DND-41 (cell line): ENCODE results near the gene HLA-DQA1.

Source experiments
- ATAC-seq: fragments of 200-7000 bp; cut with Tn5 transposase; 3 replicates; pipeline ENCODE4 v1.9.1; 2021; ENCODE audit warnings: low read depth; ENCODE audit not compliant: insufficient read depth
- DNase-seq: peaks from one replicate; pipeline ENCODE4 v3.0.0-alpha.2; 2020
- H2AFZ ChIP-seq: 2 replicates; pipeline ENCODE4 v1.6.0; 2012; ENCODE audit warnings: low read depth, low read length
- H3K27ac ChIP-seq: 2 replicates; pipeline ENCODE4 v1.5.1; 2012; ENCODE audit warnings: low read length, inconsistent platforms
- H3K27me3 ChIP-seq: fragments of 200-600 bp; sonication (generic); 2 replicates; pipeline ENCODE4 v1.6.0; 2012; ENCODE audit warnings: low read length, mild to moderate bottlenecking, inconsistent platforms; ENCODE audit not compliant: insufficient read depth, poor library complexity
- H3K36me3 ChIP-seq: 2 replicates; pipeline ENCODE4 v1.5.1; 2012; ENCODE audit warnings: low read length, inconsistent platforms; ENCODE audit not compliant: insufficient read depth
- H3K4me1 ChIP-seq: 2 replicates; pipeline ENCODE4 v1.5.1; 2012; ENCODE audit warnings: mild to moderate bottlenecking, low read length; ENCODE audit not compliant: insufficient read depth
- H3K4me2 ChIP-seq: 2 replicates; pipeline ENCODE4 v1.6.0; 2012; ENCODE audit warnings: mild to moderate bottlenecking, moderate library complexity, low read length, inconsistent platforms; ENCODE audit not compliant: insufficient read depth
- H3K4me3 ChIP-seq, 2 experiments: fragments of 200-600 bp in 1 of 2; shearing (Covaris generic) in 1 of 2; 2 replicates each; pipeline ENCODE4 v1.5.1; 2012 to 2016; ENCODE audit warnings: inconsistent platforms in 2 of 2, low read length in 2 of 2, mild to moderate bottlenecking in 2 of 2, low read depth in 1 of 2, moderate library complexity in 1 of 2
- H3K79me2 ChIP-seq: 2 replicates; pipeline ENCODE4 v1.6.0; 2012; ENCODE audit warnings: low read length, inconsistent platforms; ENCODE audit not compliant: insufficient read depth
- H3K9ac ChIP-seq: 2 replicates; pipeline ENCODE4 v1.6.0; 2012; ENCODE audit warnings: low read depth, mild to moderate bottlenecking, inconsistent platforms, low read length, moderate library complexity
- H3K9me3 ChIP-seq: 2 replicates; pipeline ENCODE4 v1.5.1; 2012; ENCODE audit warnings: low read length, moderate library complexity, mild to moderate bottlenecking, inconsistent platforms; ENCODE audit not compliant: insufficient read depth, severe bottlenecking
- H4K20me1 ChIP-seq: 2 replicates; pipeline ENCODE4 v1.6.0; 2012; ENCODE audit warnings: low read length; ENCODE audit not compliant: insufficient read depth
- CTCF ChIP-seq: IDR thresholded peaks from 2 replicates; pipeline ENCODE4 v1.5.1; 2012; ENCODE audit warnings: borderline replicate concordance, low read length, moderate library complexity, mild to moderate bottlenecking; ENCODE audit not compliant: poor library complexity, severe bottlenecking; ENCODE audit errors: extremely low read depth
- EZH2 ChIP-seq: IDR thresholded peaks from 3 replicates; pipeline ENCODE4 v1.6.1; 2012; ENCODE audit warnings: borderline replicate concordance, low read depth, mild to moderate bottlenecking, moderate library complexity, low read length, inconsistent platforms; ENCODE audit not compliant: severe bottlenecking

HLA-DQA1 gene

GRCh38 chr6:32658268-32658897 lies 21.2 kb downstream of the HLA-DQA1 start:
- H3K4me2 ChIP-seq: no peak overlapping the region
- no peak for ATAC-seq

GRCh38 chr6:32659856-32660595 lies 22.8 kb downstream of the HLA-DQA1 start:
- H3K4me2 ChIP-seq: no peak overlapping the region
- ATAC-seq: no peak

More at GRCh38 chr6:32658268-32658897, 21.2 kb downstream of the HLA-DQA1 start:
- Histone ChIP-seq H3K4me3 (no peak overlapping the region), H3K36me3 (no peaks in the 10 kb centered on the region), H4K20me1 (no peaks in the 10 kb centered on the region), H3K27me3 (no peaks in the 10 kb centered on the region), H2AFZ (no peak overlapping the region), H3K4me1 (no peaks in the 10 kb centered on the region), H3K27ac (no peak overlapping the region), H3K79me2 (no peaks in the 10 kb centered on the region), H3K9me3 (peaks cover 4% of the 10 kb centered on the region), H3K9ac (no peak overlapping the region)
- TF ChIP-seq EZH2 (no peak), CTCF (no peak)
- no peak for DNase-seq

DNA sequence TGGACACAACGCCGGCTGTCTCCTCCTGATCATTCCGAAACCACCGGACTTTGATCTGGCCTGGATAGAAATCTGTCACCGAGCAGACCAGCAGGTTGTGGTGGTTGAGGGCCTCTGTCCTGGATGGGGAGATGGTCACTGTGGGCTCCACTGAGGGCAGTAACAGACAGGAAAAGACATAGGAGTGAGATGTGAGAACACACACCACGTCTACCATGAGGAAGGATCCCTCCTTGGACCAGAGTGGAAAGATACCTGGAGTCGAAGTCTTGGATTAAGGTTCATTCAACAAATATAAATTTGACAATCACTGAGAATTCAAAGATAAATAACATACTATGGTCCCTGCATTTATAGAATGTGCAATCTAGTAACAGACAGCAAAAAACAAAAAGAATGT lies 24.9 kb downstream of the HLA-DQA1 start:
- no peaks in the 10 kb centered on the region for H4K20me1 ChIP-seq
- H3K4me3 ChIP-seq: no peak overlapping the region
- DNase-seq (no peak), ATAC-seq (no peak)
- H3K79me2 ChIP-seq: no peaks in the 10 kb centered on the region
- TF ChIP-seq EZH2: no peak
- TF ChIP-seq CTCF: no peak
- H3K9ac ChIP-seq: no peak overlapping the region
- no peak overlapping the region for H3K4me2 ChIP-seq
- H3K9me3 ChIP-seq: no peaks in the 10 kb centered on the region
- no peaks in the 10 kb centered on the region for H3K27me3 ChIP-seq
- no peaks in the 10 kb centered on the region for H3K4me1 ChIP-seq
- no peaks in the 10 kb centered on the region for H3K36me3 ChIP-seq
- no peak overlapping the region for H2AFZ ChIP-seq
- no peak overlapping the region for H3K27ac ChIP-seq

More at GRCh38 chr6:32659856-32660595, 22.8 kb downstream of the HLA-DQA1 start:
- no peak for DNase-seq
- H3K79me2 ChIP-seq: no peaks in the 10 kb centered on the region
- no peak overlapping the region for H3K4me3 ChIP-seq
- H3K27me3 ChIP-seq: no peaks in the 10 kb centered on the region
- TF ChIP-seq EZH2 (no peak), CTCF (no peak)
- no peaks in the 10 kb centered on the region for H4K20me1 ChIP-seq
- no peaks in the 10 kb centered on the region for H3K4me1 ChIP-seq
- no peaks in the 10 kb centered on the region for H3K36me3 ChIP-seq
- H2AFZ ChIP-seq: no peak overlapping the region
- H3K27ac ChIP-seq: no peak overlapping the region
- H3K9ac ChIP-seq: no peak overlapping the region
- peaks cover 4% of the 10 kb centered on the region for H3K9me3 ChIP-seq
